ENCODE data around the gene ROBO1. TPM values are rescaled to one million over a fixed set of nuclear protein-coding genes. Genes with fewer than 3 reads are reported as not detected.
"Not testable (repeated sequence)": the region's sequence is repeated elsewhere in the genome, so short reads cannot be mapped to it uniquely, and the experiment has no call there.

Gene ROBO1
- total RNA-seq, 1 donor from 2014 or later = 0.11 TPM

GRCh38 chr3:78754066-78754743 is 1013.6 kb downstream of the ROBO1 start:
- intact Hi-C loops (cut with micrococcal nuclease) = no loop called here

- intact Hi-C loops (cut with micrococcal nuclease) = no loop called here
Measured at GRCh38 chr3:78751266-78751665, 1016.5 kb downstream of the ROBO1 start.

DNA sequence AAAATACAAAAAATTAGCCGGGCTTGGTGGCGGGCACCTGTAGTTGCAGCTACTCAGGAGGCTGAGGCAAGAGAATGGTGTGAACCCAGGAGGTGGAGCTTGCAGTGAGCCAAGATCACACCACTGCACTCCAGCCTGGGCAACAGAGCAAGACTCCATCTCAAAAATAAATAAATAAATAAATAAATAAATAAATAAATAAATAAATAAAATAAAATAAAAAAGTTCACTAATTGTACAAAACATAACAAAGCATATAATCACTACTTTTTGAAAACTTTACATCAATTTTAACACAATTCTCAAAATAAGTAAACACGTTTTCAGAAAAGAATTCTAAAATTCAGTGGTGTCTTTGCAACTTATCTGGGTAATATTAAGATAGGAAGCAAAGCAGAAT is 1017.5 kb downstream of the ROBO1 start:
- intact Hi-C loops (cut with micrococcal nuclease) = not testable (repeated sequence)

GRCh38 chr3:78749056-78749455 is 1018.7 kb downstream of the ROBO1 start:
- intact Hi-C loops (cut with micrococcal nuclease) = no loop called here

DNA sequence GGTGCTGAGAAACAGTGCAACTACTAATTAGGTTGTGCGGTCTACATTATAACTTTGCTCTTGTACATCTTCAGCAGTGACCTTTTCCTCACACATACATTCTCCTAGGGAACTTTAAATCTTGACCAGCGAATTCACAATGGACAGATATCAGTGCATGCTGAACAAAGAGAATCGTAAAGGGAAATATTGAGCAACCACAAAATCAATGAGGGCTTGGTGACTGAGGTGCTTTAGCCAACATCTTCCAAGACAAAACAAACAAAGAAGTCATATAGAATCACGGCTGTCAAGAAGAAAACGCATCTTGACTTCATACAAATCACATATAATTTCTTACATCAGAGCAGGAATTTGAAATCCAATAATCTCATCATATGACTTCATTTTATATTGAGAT is 1022.0 kb downstream of the ROBO1 start:
- intact Hi-C loops (cut with micrococcal nuclease) = no loop called here

- intact Hi-C loops (cut with micrococcal nuclease) = no loop called here
Measured at GRCh38 chr3:78742491-78742890, 1025.3 kb downstream of the ROBO1 start.

DNA sequence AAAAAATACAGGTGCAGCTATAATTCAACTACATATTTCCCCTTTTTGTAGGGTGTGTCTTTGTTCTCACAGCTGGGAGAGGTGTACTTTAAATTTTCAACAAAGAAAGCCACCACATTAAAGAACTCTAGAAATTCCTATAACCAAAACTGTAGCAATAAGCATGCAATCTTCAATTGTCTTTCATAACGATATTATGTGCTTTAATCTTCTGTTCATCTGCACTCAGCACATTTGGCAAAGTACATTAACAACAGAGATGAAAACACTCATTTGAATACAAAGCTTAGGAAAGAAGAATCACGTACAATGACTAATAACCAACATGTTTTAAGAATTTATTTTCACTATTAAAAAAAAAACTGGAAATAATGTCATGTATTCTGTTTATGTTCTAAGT is 1025.8 kb downstream of the ROBO1 start:
- intact Hi-C loops (cut with micrococcal nuclease) = no loop called here

GRCh38 chr3:78741066-78741645 is 1026.6 kb downstream of the ROBO1 start:
- intact Hi-C loops (cut with micrococcal nuclease) = no loop called here

GRCh38 chr3:78738833-78739232 is 1029.0 kb downstream of the ROBO1 start:
- intact Hi-C loops (cut with micrococcal nuclease) = no loop called here

- intact Hi-C loops (cut with micrococcal nuclease) = no loop called here
Measured at GRCh38 chr3:78737988-78738387, 1029.8 kb downstream of the ROBO1 start.

DNA sequence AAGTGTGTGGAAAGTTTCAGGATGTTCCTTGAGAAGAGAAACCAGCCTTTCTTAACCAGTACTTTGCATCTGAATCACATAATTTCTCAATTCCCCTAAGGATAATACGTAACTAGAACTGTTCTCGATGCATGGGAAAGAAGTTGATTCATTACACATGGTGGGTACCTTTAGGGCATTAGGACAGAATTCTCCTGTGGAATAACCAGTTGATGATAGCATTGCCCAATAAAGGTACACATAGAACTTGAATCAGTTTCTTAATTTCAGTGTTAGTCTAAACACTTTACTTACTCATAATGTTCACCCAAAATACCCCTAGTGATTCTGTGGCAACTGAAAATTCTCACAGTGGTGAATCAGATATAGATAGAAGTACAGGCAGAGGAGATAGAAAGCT is 1030.9 kb downstream of the ROBO1 start:
- intact Hi-C loops (cut with micrococcal nuclease) = no loop called here

GRCh38 chr3:78734048-78734637 is 1033.7 kb downstream of the ROBO1 start:
- intact Hi-C loops (cut with micrococcal nuclease) = no loop called here

DNA sequence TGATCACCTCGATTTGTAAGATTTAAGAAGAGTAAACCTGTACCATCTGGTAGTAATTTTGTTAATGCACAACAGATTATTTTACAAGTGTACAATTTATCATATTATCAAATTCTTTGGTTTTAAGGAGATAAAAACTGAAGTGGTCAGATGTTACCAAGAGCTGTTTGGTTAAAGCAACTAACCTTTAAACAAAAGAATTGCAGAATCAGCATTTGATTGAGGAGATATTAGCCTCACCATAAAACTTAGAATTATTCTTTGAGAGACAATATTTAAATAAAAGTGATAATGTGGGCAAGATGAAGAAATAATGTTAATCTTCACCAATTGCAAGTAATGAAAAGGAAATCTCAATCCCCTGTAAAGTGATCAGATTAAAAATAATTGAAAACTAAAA is 1034.9 kb downstream of the ROBO1 start:
- intact Hi-C loops (cut with micrococcal nuclease) = no loop called here

- intact Hi-C loops (cut with micrococcal nuclease) = no loop called here
Measured at GRCh38 chr3:78732471-78732870, 1035.3 kb downstream of the ROBO1 start.

GRCh38 chr3:78729946-78730345 is 1037.9 kb downstream of the ROBO1 start:
- intact Hi-C loops (cut with micrococcal nuclease) = no loop called here

DNA sequence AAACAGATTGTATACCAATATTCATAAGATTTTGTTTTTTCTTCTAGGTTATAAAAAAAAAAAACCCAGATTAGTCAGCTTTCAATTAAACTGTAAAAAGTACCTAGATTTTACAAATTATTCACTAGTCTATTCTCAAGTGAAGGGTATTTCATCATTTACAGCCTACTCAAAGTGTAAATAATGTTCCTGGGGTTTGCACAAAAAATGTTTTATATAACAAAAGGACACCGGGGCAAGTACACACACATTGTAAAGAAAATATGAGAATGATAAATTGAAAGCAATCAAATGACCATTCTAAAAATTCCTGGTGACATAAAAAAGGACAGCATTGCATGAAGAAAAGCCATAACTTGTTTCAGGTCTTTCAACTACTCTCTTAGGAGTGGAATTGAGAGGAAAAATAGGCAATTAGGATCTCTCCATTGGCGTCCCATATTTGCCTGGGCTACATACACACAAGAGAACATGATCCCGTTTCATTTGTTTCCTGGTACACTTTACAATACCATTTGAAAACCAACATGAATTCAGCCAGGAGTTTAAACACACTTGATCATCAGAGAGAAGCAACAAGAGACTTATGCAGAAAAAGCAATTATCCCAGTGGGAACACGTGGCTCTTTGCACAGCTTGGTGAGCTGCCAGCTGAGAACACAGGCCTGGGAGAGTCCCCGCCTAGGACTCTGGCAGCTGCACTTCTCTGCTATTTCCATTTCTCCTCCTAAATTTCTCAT is 1039.2 kb downstream of the ROBO1 start:
- intact Hi-C loops (cut with micrococcal nuclease) = no loop called here

- intact Hi-C loops (cut with micrococcal nuclease) = no loop called here
Measured at GRCh38 chr3:78726545-78726944, 1041.3 kb downstream of the ROBO1 start.

- intact Hi-C loops (cut with micrococcal nuclease) = no loop called here
Measured at GRCh38 chr3:78725703-78726246, 1042.0 kb downstream of the ROBO1 start.

- intact Hi-C loops (cut with micrococcal nuclease) = no loop called here
Measured at GRCh38 chr3:78724859-78725258, 1042.9 kb downstream of the ROBO1 start.

DNA sequence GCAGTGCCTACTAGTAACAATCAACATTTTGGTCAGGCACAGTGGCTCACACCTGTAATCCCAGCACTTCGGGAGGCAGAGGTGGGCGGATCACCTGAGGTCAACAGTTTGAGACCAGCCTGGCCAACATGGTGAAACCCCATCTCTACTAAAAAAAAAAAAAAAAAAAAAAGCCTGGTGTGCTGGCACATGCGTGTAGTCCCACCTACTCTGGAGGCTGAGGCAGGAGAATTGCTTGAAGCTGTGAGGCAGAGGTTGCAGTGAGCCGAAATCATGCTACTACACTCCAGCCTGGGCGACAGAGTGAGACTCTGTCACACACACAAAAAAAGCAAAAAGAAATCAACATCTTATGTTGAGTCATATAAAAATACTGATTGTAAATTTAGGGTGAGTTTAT is 1043.4 kb downstream of the ROBO1 start:
- intact Hi-C loops (cut with micrococcal nuclease) = not testable (repeated sequence)

DNA sequence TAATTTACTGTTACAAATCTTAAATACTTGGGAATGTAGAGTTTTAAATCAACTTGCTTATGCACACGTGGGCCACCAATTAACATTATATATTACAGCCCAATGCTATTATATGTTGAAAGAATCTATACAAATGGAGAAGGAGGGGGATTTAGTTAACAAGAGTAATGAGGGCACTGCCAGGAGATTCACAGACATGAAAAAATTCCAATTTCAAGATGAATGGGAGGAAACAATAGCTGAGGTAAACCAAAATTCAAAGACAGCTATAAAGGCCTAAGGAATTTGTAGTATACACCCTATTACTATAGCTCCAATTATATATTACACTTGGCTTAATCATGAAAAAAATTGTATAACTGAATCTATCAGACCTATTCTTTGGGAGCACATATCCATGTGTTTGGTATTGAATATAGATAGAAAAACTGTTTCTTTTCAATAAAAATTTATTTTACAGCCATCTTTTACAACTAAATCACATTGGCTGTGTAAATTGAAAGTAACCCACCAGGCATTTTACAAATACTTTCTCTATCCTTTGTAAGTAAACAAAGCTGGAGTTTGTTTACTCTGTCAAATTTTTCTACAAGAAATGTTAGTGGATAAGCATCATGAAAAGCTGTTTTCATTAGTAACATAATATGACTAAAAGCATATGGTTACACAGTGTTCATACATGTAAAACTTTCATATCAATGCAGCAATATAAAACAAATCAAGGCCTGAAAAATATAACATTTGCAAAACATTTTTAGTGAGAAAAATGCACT is 1045.8 kb downstream of the ROBO1 start:
- intact Hi-C loops (cut with micrococcal nuclease) = no loop called here

Data from T-helper 2 cell treated with Interferon-gamma antibody and Interleukin-4, amounts not matched to agents 100 ng/mL and 5 ng/mL, for 36 hours (primary cell).